Naive B cell (primary cell): ENCODE measurements around the gene SIL1. TPM values are rescaled to one million over a fixed set of nuclear protein-coding genes. Genes with fewer than 3 reads are reported as not detected.

Experiments used
- ATAC-seq, 2 donors: fragments of 150-1000 bp; cut with Tn5 transposase; 2 replicates each; pipeline ENCODE4 v1.10.0; 2021; ENCODE audit warnings: low read depth in 2 of 2, mild to moderate bottlenecking in 2 of 2, moderate library complexity in 2 of 2
- DNase-seq: peaks from one replicate; pipeline ENCODE4 v3.0.0; 2022
- H3K27ac Mint-ChIP-seq, 6 donors: one replicate each; pipeline ENCODE4 v1.8.0; 2020 to 2022; ENCODE audit warnings: mild to moderate bottlenecking in 6 of 6, mixed read lengths in 6 of 6, moderate library complexity in 5 of 6, inconsistent platforms in 2 of 6
- H3K27me3 Mint-ChIP-seq, 3 donors: one replicate each; pipeline ENCODE4 v1.8.0; 2021 to 2022; ENCODE audit warnings: mixed read lengths in 3 of 3, mild to moderate bottlenecking in 1 of 3
- H3K36me3 Mint-ChIP-seq, 2 donors: one replicate each; pipeline ENCODE4 v1.8.0; 2020 to 2022; ENCODE audit warnings: mixed read lengths in 2 of 2, inconsistent platforms in 1 of 2, mild to moderate bottlenecking in 1 of 2
- H3K4me1 Mint-ChIP-seq, 3 donors: one replicate each; pipeline ENCODE4 v1.8.0; 2020 to 2022; ENCODE audit warnings: mixed read lengths in 3 of 3, inconsistent platforms in 1 of 3, mild to moderate bottlenecking in 1 of 3, moderate library complexity in 1 of 3
- H3K4me3 Mint-ChIP-seq, 8 donors: one replicate each; pipeline ENCODE4 v1.8.0; 2020 to 2022; ENCODE audit warnings: mild to moderate bottlenecking in 8 of 8, mixed read lengths in 8 of 8, moderate library complexity in 8 of 8, inconsistent platforms in 2 of 8
- H3K9me3 Mint-ChIP-seq, 7 donors: one replicate each; pipeline ENCODE4 v1.8.0; 2020 to 2022; ENCODE audit warnings: mixed read lengths in 7 of 7, mild to moderate bottlenecking in 5 of 7, inconsistent platforms in 2 of 7, moderate library complexity in 1 of 7
- polyA plus RNA-seq, 6 donors: library from polyadenylated mRNA; unstranded; fragments of 300-500 nt; fragmentation: Illumina TruSeq; gene quantifications; one replicate each; pipeline ENCODE4 v1.2.3, GENCODE V29; 2021; ENCODE audit warnings: low read depth in 6 of 6

The SIL1 gene
- polyA plus RNA-seq, 6 donors from 2014 or later: 9.1 to 18.7 (median 13.6) TPM

- no peaks in the 10 kb centered on the region for H3K27me3 Mint-ChIP-seq
- ATAC-seq: no peak
- no peaks in the 10 kb centered on the region for H3K4me1 Mint-ChIP-seq
- H3K27ac Mint-ChIP-seq: no peak overlapping the region
- H3K36me3 Mint-ChIP-seq: peaks cover 0 to 7% of the 10 kb centered on the region in 2 donors
- H3K4me3 Mint-ChIP-seq: no peak overlapping the region
- no peak for DNase-seq
- no peaks in the 10 kb centered on the region for H3K9me3 Mint-ChIP-seq
Measured at GRCh38 chr5:138986186-138986800, 211.9 kb downstream of the SIL1 start.

GRCh38 chr5:138985683-138986082, 212.5 kb downstream of the SIL1 start:
- H3K9me3 Mint-ChIP-seq: no peaks in the 10 kb centered on the region
- H3K4me3 Mint-ChIP-seq: no peak overlapping the region
- H3K27ac Mint-ChIP-seq: no peak overlapping the region
- no peaks in the 10 kb centered on the region for H3K27me3 Mint-ChIP-seq
- H3K36me3 Mint-ChIP-seq: peaks cover 0 to 7% of the 10 kb centered on the region in 2 donors
- ATAC-seq: no peak
- DNase-seq: no peak
- H3K4me1 Mint-ChIP-seq: no peaks in the 10 kb centered on the region

- no peaks in the 10 kb centered on the region for H3K27me3 Mint-ChIP-seq
- no peaks in the 10 kb centered on the region for H3K4me1 Mint-ChIP-seq
- H3K9me3 Mint-ChIP-seq: no peaks in the 10 kb centered on the region
- H3K36me3 Mint-ChIP-seq: peaks cover under 1 to 7% of the 10 kb centered on the region in 2 donors
- ATAC-seq (no peak), DNase-seq (no peak)
- H3K27ac Mint-ChIP-seq: peak overlapping the region in 1 of 6 donors; percentile 76
- H3K4me3 Mint-ChIP-seq: no peak overlapping the region
Measured at GRCh38 chr5:138985256-138985655, 212.9 kb downstream of the SIL1 start.

- Mint-ChIP-seq H3K36me3 (peaks cover 5 to 7% of the 10 kb centered on the region in 2 donors), H3K27me3 (no peaks in the 10 kb centered on the region)
- no peak for ATAC-seq
Measured at GRCh38 chr5:138983984-138984383, 214.2 kb downstream of the SIL1 start.

GRCh38 chr5:138981586-138981985, 216.6 kb downstream of the SIL1 start:
- Mint-ChIP-seq H3K27me3 (no peaks in the 10 kb centered on the region), H3K36me3 (peaks cover 5 to 7% of the 10 kb centered on the region in 2 donors), H3K9me3 (no peaks in the 10 kb centered on the region), H3K4me1 (no peaks in the 10 kb centered on the region), H3K27ac (peak overlapping the region in 1 of 6 donors; percentile 27), H3K4me3 (no peak overlapping the region)
- DNase-seq (no peak), ATAC-seq (no peak)

More at GRCh38 chr5:138983984-138984383, 214.2 kb downstream of the SIL1 start:
- no peak overlapping the region for H3K4me3 Mint-ChIP-seq
- DNase-seq: no peak
- H3K4me1 Mint-ChIP-seq: no peaks in the 10 kb centered on the region
- no peaks in the 10 kb centered on the region for H3K9me3 Mint-ChIP-seq
- H3K27ac Mint-ChIP-seq: no peak overlapping the region

GRCh38 chr5:138981131-138981530, 217.0 kb downstream of the SIL1 start:
- Mint-ChIP-seq H3K4me3 (no peak overlapping the region), H3K27ac (no peak overlapping the region), H3K27me3 (no peaks in the 10 kb centered on the region), H3K9me3 (no peaks in the 10 kb centered on the region), H3K4me1 (no peaks in the 10 kb centered on the region), H3K36me3 (peaks cover 5 to 7% of the 10 kb centered on the region in 2 donors)
- ATAC-seq (no peak), DNase-seq (no peak)

- Mint-ChIP-seq H3K9me3 (no peaks in the 10 kb centered on the region), H3K27ac (no peak overlapping the region), H3K27me3 (no peaks in the 10 kb centered on the region), H3K36me3 (peaks cover 5 to 7% of the 10 kb centered on the region in 2 donors), H3K4me1 (no peaks in the 10 kb centered on the region), H3K4me3 (no peak overlapping the region)
- ATAC-seq: no peak
- DNase-seq: no peak
Measured at GRCh38 chr5:138980441-138980840, 217.7 kb downstream of the SIL1 start.

GRCh38 chr5:138979684-138980280, 218.4 kb downstream of the SIL1 start:
- Mint-ChIP-seq H3K27ac (peak overlapping the region in 1 of 6 donors; percentile 74), H3K36me3 (peaks cover 5 to 7% of the 10 kb centered on the region in 2 donors), H3K4me1 (no peaks in the 10 kb centered on the region), H3K4me3 (no peak overlapping the region), H3K27me3 (no peaks in the 10 kb centered on the region), H3K9me3 (no peaks in the 10 kb centered on the region)
- DNase-seq (no peak), ATAC-seq (no peak)

- H3K27me3 Mint-ChIP-seq: no peaks in the 10 kb centered on the region
- no peak overlapping the region for H3K27ac Mint-ChIP-seq
- no peak overlapping the region for H3K4me3 Mint-ChIP-seq
- H3K4me1 Mint-ChIP-seq: no peaks in the 10 kb centered on the region
- H3K9me3 Mint-ChIP-seq: no peaks in the 10 kb centered on the region
- DNase-seq (no peak), ATAC-seq (no peak)
- peaks cover 5 to 7% of the 10 kb centered on the region in 2 donors for H3K36me3 Mint-ChIP-seq
Measured at GRCh38 chr5:138978581-138978980, 219.6 kb downstream of the SIL1 start.

- Mint-ChIP-seq H3K9me3 (no peaks in the 10 kb centered on the region), H3K36me3 (peaks cover 5 to 7% of the 10 kb centered on the region in 2 donors), H3K4me1 (no peaks in the 10 kb centered on the region), H3K27ac (no peak overlapping the region), H3K4me3 (no peak overlapping the region), H3K27me3 (no peaks in the 10 kb centered on the region)
- DNase-seq: no peak
- no peak for ATAC-seq
Measured at GRCh38 chr5:138978080-138978479, 220.1 kb downstream of the SIL1 start.

- H3K27me3 Mint-ChIP-seq: no peaks in the 10 kb centered on the region
- H3K27ac Mint-ChIP-seq: peak overlapping the region in 1 of 6 donors; percentile 26
- peak overlapping the region in 1 of 8 donors; percentile 35 for H3K4me3 Mint-ChIP-seq
- no peaks in the 10 kb centered on the region for H3K9me3 Mint-ChIP-seq
- H3K36me3 Mint-ChIP-seq: peaks cover 0 to 5% of the 10 kb centered on the region in 2 donors
- no peaks in the 10 kb centered on the region for H3K4me1 Mint-ChIP-seq
- DNase-seq: no peak
- no peak for ATAC-seq
Measured at GRCh38 chr5:138975098-138975847, 222.9 kb downstream of the SIL1 start.

- peak overlapping the region in 1 of 6 donors; percentile 86 for H3K27ac Mint-ChIP-seq
- no peaks in the 10 kb centered on the region for H3K27me3 Mint-ChIP-seq
- ATAC-seq (no peak), DNase-seq (no peak)
- no peaks in the 10 kb centered on the region for H3K9me3 Mint-ChIP-seq
- H3K4me3 Mint-ChIP-seq: no peak overlapping the region
- no peaks in the 10 kb centered on the region for H3K36me3 Mint-ChIP-seq
- no peaks in the 10 kb centered on the region for H3K4me1 Mint-ChIP-seq
Measured at GRCh38 chr5:138974227-138975063, 223.7 kb downstream of the SIL1 start.

- Mint-ChIP-seq H3K36me3 (no peaks in the 10 kb centered on the region), H3K4me3 (no peak overlapping the region), H3K27me3 (no peaks in the 10 kb centered on the region), H3K4me1 (no peaks in the 10 kb centered on the region), H3K9me3 (no peaks in the 10 kb centered on the region), H3K27ac (no peak overlapping the region)
- ATAC-seq: no peak
- no peak for DNase-seq
Measured at GRCh38 chr5:138972836-138973235, 225.3 kb downstream of the SIL1 start.
